ENCODE results near the gene PDIA6.

DNA sequence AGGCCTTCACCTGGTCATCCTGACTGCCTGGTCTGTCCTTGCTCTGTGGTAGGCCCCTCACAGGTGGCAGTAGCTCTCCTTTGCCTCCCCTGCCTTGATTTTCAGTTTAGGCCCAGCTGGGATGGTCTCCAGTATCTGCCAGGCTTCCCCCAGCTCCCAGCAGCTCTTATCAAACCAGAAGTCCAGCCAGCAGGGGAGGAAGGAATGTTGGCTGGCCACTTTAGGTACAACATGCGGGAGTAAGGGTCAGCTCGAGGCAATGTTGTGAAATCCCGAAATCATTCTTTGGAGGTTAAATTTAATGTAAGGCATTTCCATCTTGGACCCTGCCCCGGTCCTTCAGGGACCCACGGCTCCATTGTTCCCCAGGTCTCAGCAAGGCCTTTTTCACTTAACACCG is 74.4 kb downstream of the PDIA6 start:
- TF ChIP-seq CTCF (IDR thresholded peaks at IDR 0.05; ENCODE audit: insufficient read depth, low read length, poor library complexity, severe bottlenecking) (no peak), EZH2phosphoT487 (conservative IDR thresholded peaks at IDR 0.05; ENCODE audit: low read length) (no peak)
